GM23338 (cell line): ENCODE data around the gene CPO. TPM values are rescaled to one million over a fixed set of nuclear protein-coding genes. Genes with fewer than 3 reads are reported as not detected.

ENCODE experiments used
- ATAC-seq: fragments of 200-7000 bp; cut with Tn5 transposase; 3 replicates; pipeline ENCODE4 v1.9.1; 2020
- DNase-seq: peaks from one replicate; pipeline ENCODE4 v3.0.0-alpha.2; 2015; ENCODE audit warnings: low spot score
- H2AFZ ChIP-seq: fragments of 200-600 bp; sonication (generic); 2 replicates; pipeline ENCODE4 v1.8.0; 2016; ENCODE audit warnings: antibody characterized with exemption, mild to moderate bottlenecking, moderate library complexity
- H3F3A ChIP-seq: fragments of 200-600 bp; sonication (generic); replicated peaks from 2 replicates; pipeline ENCODE4 v1.8.0; 2017; ENCODE audit warnings: antibody characterized with exemption, mixed run types, low read depth
- H3K27ac ChIP-seq: fragments of 200-600 bp; sonication (generic); 2 replicates; pipeline ENCODE4 v1.6.1; 2016; ENCODE audit warnings: low read depth
- H3K27me3 ChIP-seq: fragments of 200-600 bp; sonication (generic); 2 replicates; pipeline ENCODE4 v1.8.0; 2016; ENCODE audit warnings: mild to moderate bottlenecking, mixed run types, moderate library complexity; ENCODE audit not compliant: insufficient read depth
- H3K36me3 ChIP-seq: fragments of 200-600 bp; sonication (generic); 2 replicates; pipeline ENCODE4 v1.8.0; 2016; ENCODE audit warnings: mild to moderate bottlenecking; ENCODE audit not compliant: insufficient read depth
- H3K4me1 ChIP-seq: fragments of 200-600 bp; sonication (generic); 2 replicates; pipeline ENCODE4 v1.8.0; 2016; ENCODE audit warnings: mild to moderate bottlenecking, moderate library complexity; ENCODE audit not compliant: insufficient read depth
- H3K4me2 ChIP-seq: fragments of 200-600 bp; sonication (generic); 2 replicates; pipeline ENCODE4 v1.7.1; 2017; ENCODE audit warnings: mixed run types
- H3K4me3 ChIP-seq: fragments of 200-600 bp; sonication (generic); 2 replicates; pipeline ENCODE4 v1.6.1; 2016; ENCODE audit warnings: mixed run types
- H3K79me2 ChIP-seq: fragments of 200-600 bp; sonication (generic); replicated peaks from 2 replicates; pipeline ENCODE4 v1.8.0; 2017; ENCODE audit warnings: mild to moderate bottlenecking; ENCODE audit not compliant: insufficient read depth
- H3K9me2 ChIP-seq: fragments of 200-600 bp; sonication (generic); 2 replicates; pipeline ENCODE4 v1.8.0; 2017; ENCODE audit not compliant: insufficient read depth
- H4K20me1 ChIP-seq: fragments of 200-600 bp; sonication (generic); replicated peaks from 2 replicates; pipeline ENCODE4 v1.8.0; 2017; ENCODE audit warnings: mild to moderate bottlenecking; ENCODE audit not compliant: insufficient read depth
- H3K27ac Mint-ChIP-seq: 2 replicates; pipeline ENCODE4 v1.8.0; 2020; ENCODE audit warnings: inconsistent platforms, mild to moderate bottlenecking, moderate library complexity, mixed read lengths
- H3K27me3 Mint-ChIP-seq: 3 replicates; pipeline ENCODE4 v1.8.0; 2022; ENCODE audit warnings: low read depth, mild to moderate bottlenecking, moderate library complexity, mixed read lengths, inconsistent platforms; ENCODE audit not compliant: insufficient read depth, poor library complexity
- H3K36me3 Mint-ChIP-seq: 3 replicates; pipeline ENCODE4 v1.8.0; 2021; ENCODE audit warnings: low read depth, mild to moderate bottlenecking, inconsistent platforms, moderate library complexity, mixed read lengths
- H3K4me1 Mint-ChIP-seq: 3 replicates; pipeline ENCODE4 v1.8.0; 2020; ENCODE audit warnings: mild to moderate bottlenecking, inconsistent platforms, mixed read lengths
- H3K4me3 Mint-ChIP-seq: 3 replicates; pipeline ENCODE4 v1.8.0; 2021; ENCODE audit warnings: moderate library complexity, mild to moderate bottlenecking, inconsistent platforms, mixed read lengths
- H3K9me3 Mint-ChIP-seq: 3 replicates; pipeline ENCODE4 v1.8.0; 2020; ENCODE audit warnings: moderate library complexity, mild to moderate bottlenecking, inconsistent platforms, mixed read lengths
- CREB1 ChIP-seq: fragments of 250-450 bp; sonication (Bioruptor Pico); IDR thresholded peaks from 2 replicates; pipeline ENCODE4 v1.5.0; 2020; ENCODE audit warnings: low read depth, mild to moderate bottlenecking, moderate library complexity
- CTCF ChIP-seq, 2 experiments: fragments of 200-600 bp in 1 of 2; sonication (generic) in 1 of 2; conservative IDR thresholded peaks; 2 replicates each; pipeline versions ENCODE4 v1.5.1 to v1.6.1; 2016 to 2017; ENCODE audit warnings: antibody characterized with exemption in 2 of 2, low read depth in 2 of 2, mild to moderate bottlenecking in 2 of 2, moderate library complexity in 1 of 2
- ETS1 ChIP-seq: IDR thresholded peaks from 2 replicates; pipeline ENCODE4 v1.6.1; 2016; ENCODE audit warnings: antibody characterized with exemption
- EZH2 ChIP-seq: fragments of 200-600 bp; sonication (generic); IDR thresholded peaks from one replicate; pipeline ENCODE4 v1.8.0; 2017; ENCODE audit warnings: antibody characterized with exemption, mild to moderate bottlenecking, low read depth; ENCODE audit not compliant: unreplicated experiment
- EZH2phosphoT487 ChIP-seq: fragments of 200-600 bp; sonication (generic); IDR thresholded peaks from one replicate; pipeline ENCODE4 v1.8.1; 2018; ENCODE audit warnings: antibody characterized with exemption; ENCODE audit not compliant: unreplicated experiment
- JUNB ChIP-seq: IDR thresholded peaks from one replicate; pipeline ENCODE4 v1.6.1; 2016; ENCODE audit warnings: antibody characterized with exemption; ENCODE audit not compliant: unreplicated experiment
- POLR2AphosphoS5 ChIP-seq: IDR thresholded peaks from 2 replicates; pipeline ENCODE4 v1.6.1; 2016; ENCODE audit warnings: antibody characterized with exemption, low read depth
- REST ChIP-seq: IDR thresholded peaks from one replicate; pipeline ENCODE4 v1.6.1; 2018; ENCODE audit warnings: antibody characterized with exemption; ENCODE audit not compliant: unreplicated experiment
- ZNF114 ChIP-seq: fragments of 250-450 bp; sonication (Bioruptor Pico); IDR thresholded peaks from 2 replicates; pipeline ENCODE4 v1.5.0; 2020; ENCODE audit warnings: mild to moderate bottlenecking, moderate library complexity
- polyA plus RNA-seq: library from polyadenylated mRNA; unstranded; fragments of >200 nt; fragmentation: Nextera tagmentation; extraction: Ambion mirVana; gene quantifications from 2 replicates; pipeline ENCODE4 v1.2.1, GENCODE V29; 2016
- total RNA-seq: library from RNA; depleted of rRNA; stranded (reverse); fragments of >200 nt; shearing (Covaris generic); gene quantifications from 2 replicates; pipeline ENCODE4 v1.2.3, GENCODE V29; 2014

The CPO gene
- total and polyA plus RNA-seq, 2 experiments from 2014 or later, result 0.91 to 0.94 TPM

DNA sequence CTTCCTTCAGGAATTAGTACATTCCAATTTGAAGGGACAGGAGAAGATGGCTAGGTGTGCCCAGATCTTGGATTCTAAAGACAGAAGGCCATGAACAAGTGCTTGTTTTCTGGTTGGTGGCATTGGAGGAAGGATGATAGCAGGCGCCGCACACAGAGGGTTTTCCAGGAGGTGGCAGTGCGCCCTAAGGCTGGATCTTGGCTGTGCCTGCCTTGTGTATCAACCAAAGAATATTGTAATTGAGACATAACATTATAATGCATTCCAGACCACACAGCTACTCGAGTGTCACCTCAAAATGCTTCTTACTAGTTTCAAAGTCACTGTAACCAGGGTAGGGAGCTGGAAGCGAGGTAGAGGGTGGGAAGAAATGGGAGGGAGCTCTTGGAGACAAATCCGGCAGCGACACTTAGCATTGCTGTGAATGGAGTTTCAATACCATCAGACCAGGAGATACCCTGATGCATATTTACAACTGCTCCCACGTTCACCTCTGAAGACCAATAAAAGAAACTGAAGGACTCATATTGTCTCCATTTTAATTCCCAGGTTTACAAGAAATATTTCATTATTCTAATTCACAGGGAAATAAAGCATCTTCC lies 42.5 kb downstream of the CPO start:
- Histone ChIP-seq H3K27ac (no peak overlapping the region), H2AFZ (peak overlapping the region; percentile 8; the same call in 1 of the 2 replicates), H3F3A (no peaks in the 10 kb centered on the region), H3K9me2 (no peaks in the 10 kb centered on the region), H3K36me3 (no peaks in the 10 kb centered on the region), H3K27me3 (no peaks in the 10 kb centered on the region), H3K4me1 (peaks cover 31% of the 10 kb centered on the region), H3K4me2 (no peak overlapping the region; the same call in 1 of the 2 replicates), H4K20me1 (no peaks in the 10 kb centered on the region), H3K4me3 (no peak overlapping the region), H3K79me2 (no peaks in the 10 kb centered on the region)
- no peaks in the 10 kb centered on the region for H3K9me3 Mint-ChIP-seq
- H3K4me3 Mint-ChIP-seq, result no peak overlapping the region
- H3K27ac Mint-ChIP-seq, result peak overlapping the region; percentile 11; the same call in 1 of the 2 replicates
- DNase-seq (peak; percentile 80), ATAC-seq (peak; percentile 94)
- TF ChIP-seq CTCF (conservative IDR thresholded peaks at IDR 0.05; ENCODE audit: low read depth in 2 of 2), result peak; percentile 89 to 95
- no peak for TF ChIP-seq EZH2
- no peak for TF ChIP-seq CREB1
- no peak for TF ChIP-seq ETS1
- TF ChIP-seq EZH2phosphoT487, result no peak
- no peak for TF ChIP-seq REST
- no peak for TF ChIP-seq JUNB
- TF ChIP-seq ZNF114 (CRISPR knock-in tag), result no peak
- no peak for TF ChIP-seq POLR2AphosphoS5
- H3K36me3 Mint-ChIP-seq, result no peaks in the 10 kb centered on the region
- peaks cover 29% of the 10 kb centered on the region for H3K4me1 Mint-ChIP-seq
- H3K27me3 Mint-ChIP-seq, result no peaks in the 10 kb centered on the region
